Endothelial cell of umbilical vein (primary cell): ENCODE data around the gene SPON1. TPM values are rescaled to one million over a fixed set of nuclear protein-coding genes. Genes with fewer than 3 reads are reported as not detected.

Experiments used
- BruUV-seq: library from RNA; stranded (reverse); fragments of 400-500 nt; replicated peaks from 2 replicates; lab custom pipeline; 2021; lab: Mats Ljungman, UMichigan
- CTCF ChIA-PET: fragments of 300-600, 350-600 bp; sonication (Branson Sonifier 250); formaldehyde crosslinking; loops from one replicate; lab custom pipeline; 2021; ENCODE audit warnings: antibody characterized with exemption, inconsistent platforms; lab: Charles Lee
- POLR2A ChIA-PET: fragments of 300-600, 350-600 bp; sonication (Branson Sonifier 250); formaldehyde crosslinking; loops from one replicate; lab custom pipeline; 2021; ENCODE audit warnings: antibody characterized with exemption, inconsistent platforms; lab: Charles Lee
- DNase-seq: peaks from one replicate; pipeline ENCODE4 v3.0.0-alpha.2; 2011; ENCODE audit warnings: low read depth, low spot score
- FAIRE-seq: peaks from 2 replicates; lab custom pipeline; 2011; peaks lifted over from hg19 to GRCh38; lab: Jason Lieb, UNC
- H2AFZ ChIP-seq: 2 replicates; pipeline ENCODE4 v1.6.0; 2012; ENCODE audit warnings: low read depth, low read length, control low read depth, inconsistent platforms
- H3K27ac ChIP-seq: 2 replicates; pipeline ENCODE4 v1.5.1; 2011; ENCODE audit warnings: low read depth, mild to moderate bottlenecking, control low read depth, low read length, moderate library complexity; ENCODE audit not compliant: insufficient read depth
- H3K27me3 ChIP-seq, 2 experiments: 2 replicates each; pipeline versions ENCODE4 v1.6.0 to v1.6.1; 2011; ENCODE audit warnings: low read length in 2 of 2, mixed read lengths in 1 of 2; ENCODE audit not compliant: control insufficient read depth in 2 of 2, insufficient read depth in 2 of 2
- H3K36me3 ChIP-seq, 2 experiments: 2 replicates in 1 of 2; 3 replicates in 1 of 2; pipeline ENCODE4 v1.5.1; 2011; ENCODE audit warnings: low read length in 2 of 2, mild to moderate bottlenecking in 1 of 2, moderate library complexity in 1 of 2; ENCODE audit not compliant: control insufficient read depth in 2 of 2, insufficient read depth in 2 of 2; ENCODE audit errors: extremely low read depth in 1 of 2
- H3K4me1 ChIP-seq: 3 replicates; pipeline ENCODE4 v1.5.1; 2011; ENCODE audit warnings: mild to moderate bottlenecking, low read length; ENCODE audit not compliant: control insufficient read depth, insufficient read depth; ENCODE audit errors: extremely low read depth
- H3K4me2 ChIP-seq: 2 replicates; pipeline ENCODE4 v1.6.1; 2011; ENCODE audit warnings: low read length, control low read depth, mixed read lengths; ENCODE audit not compliant: insufficient read depth
- H3K4me3 ChIP-seq, 3 experiments: fragments of 200-600 bp in 1 of 3; sonication (generic), shearing (Covaris generic) in 1 of 3; replicated peaks in 1 of 3; 2 replicates each; pipeline ENCODE4 v1.5.1; 2011 to 2016; ENCODE audit warnings: control low read depth in 3 of 3, low read length in 3 of 3, mild to moderate bottlenecking in 2 of 3, inconsistent platforms in 1 of 3, low read depth in 1 of 3, moderate library complexity in 1 of 3; ENCODE audit not compliant: insufficient read depth in 1 of 3
- H3K79me2 ChIP-seq: 2 replicates; pipeline ENCODE4 v1.6.0; 2012; ENCODE audit warnings: low read length, inconsistent platforms; ENCODE audit not compliant: control insufficient read depth, insufficient read depth
- H3K9ac ChIP-seq: replicated peaks from 2 replicates; pipeline ENCODE3; 2011; ENCODE audit warnings: low read length, control low read depth; ENCODE audit not compliant: insufficient read depth; ENCODE audit errors: extremely low read depth
- H3K9me1 ChIP-seq: replicated peaks from 3 replicates; pipeline ENCODE4 v1.6.0; 2011; ENCODE audit warnings: mild to moderate bottlenecking, low read length; ENCODE audit not compliant: control insufficient read depth, insufficient read depth; ENCODE audit errors: extremely low read depth
- H3K9me3 ChIP-seq: replicated peaks from 2 replicates; pipeline ENCODE4 v1.5.1; 2012; ENCODE audit warnings: low read length, inconsistent platforms; ENCODE audit not compliant: control insufficient read depth, insufficient read depth
- H4K20me1 ChIP-seq: replicated peaks from 2 replicates; pipeline ENCODE3; 2011; ENCODE audit warnings: mild to moderate bottlenecking, low read length; ENCODE audit not compliant: control insufficient read depth, insufficient read depth; ENCODE audit errors: extremely low read depth
- EZH2 ChIP-seq: IDR thresholded peaks from 2 replicates; pipeline ENCODE4 v1.6.1; 2012; ENCODE audit warnings: borderline replicate concordance, low read depth, mild to moderate bottlenecking, moderate library complexity, low read length, inconsistent platforms; ENCODE audit not compliant: severe bottlenecking
- dilution Hi-C: fragments of 300-500 bp; cut with MboI; formaldehyde crosslinking; loops from one replicate; pipeline ENCODE4 v1.15.0; 2019; ENCODE audit warnings: low sequenced_read_pairs; ENCODE audit not compliant: extremely low pct_ligation_motif_present
- intact Hi-C: fragments of 100-400 bp; cut with micrococcal nuclease; formaldehyde crosslinking; loops from one replicate; pipeline ENCODE4 v1.10.0; 2022
- polyA plus RNA-seq, 4 experiments: library from polyadenylated mRNA; depleted of rRNA in 3 of 4; stranded (reverse) in 3 of 4; unstranded in 1 of 4; fragments of >200 nt; gene quantifications; 2 replicates each; pipeline versions ENCODE4 v1.2.1 to v1.2.3, GENCODE V29; 2011 to 2012; ENCODE audit warnings: missing spikeins in 1 of 4
- total RNA-seq: library from RNA; stranded (reverse); gene quantifications from 2 replicates; pipeline ENCODE4 v1.2.3, GENCODE V29; 2021

The SPON1 gene
- total and polyA plus RNA-seq, 2 donors (not counting 3 experiments of a cell fraction or from before 2014, with no cell fraction given) = 0.31 TPM; not detected in 1

- ChIA-PET CTCF (no interaction called here), POLR2A (no interaction called here)
- Histone ChIP-seq H3K9me3 (no peaks in the 10 kb centered on the region), H3K9ac (no peak overlapping the region), H3K79me2 (no peaks in the 10 kb centered on the region), H3K9me1 (no peaks in the 10 kb centered on the region), H3K4me1 (no peaks in the 10 kb centered on the region), H3K27ac (no peak overlapping the region), H3K36me3 (no peaks in the 10 kb centered on the region), H3K27me3 (peaks cover 0 to 3% of the 10 kb centered on the region in 2 experiments), H4K20me1 (no peaks in the 10 kb centered on the region), H3K4me3 (no peak overlapping the region), H3K4me2 (no peak overlapping the region), H2AFZ (no peak overlapping the region)
- FAIRE-seq (no peak), DNase-seq (no peak)
- TF ChIP-seq EZH2 = no peak
- BruUV-seq = no TSS peak
- dilution Hi-C loops = no loop called here
- intact Hi-C loops = no loop called here
Measured at GRCh38 chr11:14112721-14113120, 150.2 kb downstream of the SPON1 start.

GRCh38 chr11:14114269-14114668 is 151.7 kb downstream of the SPON1 start:
- no peak overlapping the region for H3K27ac ChIP-seq
- FAIRE-seq = no peak
- H3K4me1 ChIP-seq = no peaks in the 10 kb centered on the region
- intact Hi-C loops (no loop called here), dilution Hi-C loops (no loop called here)
- no peaks in the 10 kb centered on the region for H3K9me1 ChIP-seq
- H3K36me3 ChIP-seq = no peaks in the 10 kb centered on the region
- CTCF ChIA-PET = no interaction called here
- no peak overlapping the region for H2AFZ ChIP-seq
- no peak overlapping the region for H3K9ac ChIP-seq
- H3K4me3 ChIP-seq = no peak overlapping the region
- peak; percentile 13 for DNase-seq
- POLR2A ChIA-PET = no interaction called here
- no peaks in the 10 kb centered on the region for H3K9me3 ChIP-seq
- no peak for TF ChIP-seq EZH2
- H3K4me2 ChIP-seq = no peak overlapping the region
- H3K79me2 ChIP-seq = no peaks in the 10 kb centered on the region
- no peaks in the 10 kb centered on the region for H4K20me1 ChIP-seq
- H3K27me3 ChIP-seq = no peaks in the 10 kb centered on the region
- BruUV-seq = no TSS peak
